Endodermal cell (in vitro differentiated cells): ENCODE data around the gene RPLP2. TPM values are rescaled to one million over a fixed set of nuclear protein-coding genes. Genes with fewer than 3 reads are reported as not detected.

Experiments used
- DNase-seq: peaks from one replicate; pipeline ENCODE4 v3.0.0-alpha.2; 2017
- H3K27ac ChIP-seq: 2 replicates; pipeline ENCODE4 v1.5.1; 2013; ENCODE audit warnings: mild to moderate bottlenecking, low read depth, low read length, moderate library complexity
- H3K27me3 ChIP-seq: 2 replicates; pipeline ENCODE4 v1.6.1; 2013; ENCODE audit warnings: mild to moderate bottlenecking, low read length, moderate library complexity; ENCODE audit not compliant: insufficient read depth, control insufficient read depth, poor library complexity, severe bottlenecking
- H3K36me3 ChIP-seq: 2 replicates; pipeline ENCODE4 v1.7.0; 2013; ENCODE audit warnings: mild to moderate bottlenecking, low read length, moderate library complexity; ENCODE audit not compliant: control insufficient read depth, insufficient read depth
- H3K4me1 ChIP-seq: one replicate; pipeline ENCODE4 v1.7.0; 2013; ENCODE audit warnings: low read length; ENCODE audit not compliant: control insufficient read depth, insufficient read depth
- H3K4me3 ChIP-seq: 2 replicates; pipeline ENCODE4 v1.5.1; 2013; ENCODE audit warnings: mild to moderate bottlenecking, low read length, moderate library complexity
- H3K9ac ChIP-seq: 2 replicates; pipeline ENCODE4 v1.6.1; 2013; ENCODE audit warnings: mild to moderate bottlenecking, low read length, moderate library complexity; ENCODE audit not compliant: poor library complexity, severe bottlenecking; ENCODE audit errors: extremely low read depth
- H3K9me3 ChIP-seq: 2 replicates; pipeline ENCODE4 v1.6.1; 2013; ENCODE audit warnings: mild to moderate bottlenecking, low read length, moderate library complexity; ENCODE audit not compliant: control insufficient read depth
- H3K27ac Mint-ChIP-seq: 2 replicates; pipeline ENCODE4 v1.8.0; 2020; ENCODE audit warnings: mixed read lengths
- H3K27me3 Mint-ChIP-seq: 2 replicates; pipeline ENCODE4 v1.8.0; 2021; ENCODE audit warnings: mild to moderate bottlenecking, mixed read lengths; ENCODE audit not compliant: insufficient read depth
- H3K36me3 Mint-ChIP-seq: 2 replicates; pipeline ENCODE4 v1.8.0; 2020; ENCODE audit warnings: low read depth, mixed read lengths
- H3K4me1 Mint-ChIP-seq: 2 replicates; pipeline ENCODE4 v1.8.0; 2020; ENCODE audit warnings: mixed read lengths
- H3K4me3 Mint-ChIP-seq: 2 replicates; pipeline ENCODE4 v1.8.0; 2020; ENCODE audit warnings: mild to moderate bottlenecking, moderate library complexity, mixed read lengths
- H3K9me3 Mint-ChIP-seq: 2 replicates; pipeline ENCODE4 v1.8.0; 2020; ENCODE audit warnings: mild to moderate bottlenecking, mixed read lengths
- CTCF ChIP-seq: fragments of 200-600 bp; sonication (generic); conservative IDR thresholded peaks from 2 replicates; pipeline ENCODE4 v1.5.0; 2021; ENCODE audit warnings: antibody characterized with exemption, mild to moderate bottlenecking
- WGBS, 2 experiments: methylation state at CpG; one replicate each; pipeline versions ENCODE4 v1.1.5 to v1.1.7; 2013; ENCODE audit warnings: missing lambda C conversion rate in 2 of 2, mixed read lengths in 1 of 2; ENCODE audit not compliant: insufficient coverage in 1 of 2, insufficient read length in 1 of 2; 5-methylcytosine and 5-hydroxymethylcytosine counted together
- total RNA-seq, 2 donors: library from RNA; stranded (reverse); fragmentation: NEBNext Ultra II Directional in 1 of 2; extraction: Animal tissue kit (Norgen Biotek cat#: 25700) in 1 of 2; gene quantifications; 2 replicates in 1 of 2; 3 replicates in 1 of 2; pipeline ENCODE4 v1.2.1, GENCODE V29; 2021

Gene RPLP2
- total RNA-seq, 2 donors from 2014 or later = 1,966 to 2,020 TPM

- Mint-ChIP-seq H3K9me3 (no peaks in the 10 kb centered on the region), H3K27me3 (peaks cover 43% of the 10 kb centered on the region), H3K4me1 (peaks cover 19% of the 10 kb centered on the region), H3K27ac (no peak overlapping the region), H3K36me3 (peaks cover 13% of the 10 kb centered on the region), H3K4me3 (peak overlapping the region; percentile 69)
- no peaks in the 10 kb centered on the region for H3K9me3 ChIP-seq
- no peak overlapping the region for H3K27ac ChIP-seq
- WGBS, 2 experiments = 6 to 7% methylated on average over 18 to 22 of the region's 22 CpGs
- no peak overlapping the region for H3K9ac ChIP-seq
- TF ChIP-seq CTCF = no peak
- peaks cover 14% of the 10 kb centered on the region for H3K4me1 ChIP-seq
- peak overlapping the region; percentile 68 for H3K4me3 ChIP-seq
- H3K27me3 ChIP-seq = peaks cover 61% of the 10 kb centered on the region
- H3K36me3 ChIP-seq = no peaks in the 10 kb centered on the region
- DNase-seq = no peak
Observed at GRCh38 chr11:826836-827145, 17.0 kb downstream of the RPLP2 start.

GRCh38 chr11:827146-827896, 17.6 kb downstream of the RPLP2 start:
- Histone ChIP-seq H3K27ac (no peak overlapping the region), H3K9ac (no peak overlapping the region), H3K4me3 (peak overlapping the region; percentile 68), H3K27me3 (peaks cover 66% of the 10 kb centered on the region), H3K4me1 (peaks cover 18% of the 10 kb centered on the region), H3K36me3 (no peaks in the 10 kb centered on the region), H3K9me3 (no peaks in the 10 kb centered on the region)
- Mint-ChIP-seq H3K27me3 (peaks cover 48% of the 10 kb centered on the region), H3K27ac (peak overlapping the region; percentile 90), H3K36me3 (peaks cover 12% of the 10 kb centered on the region), H3K9me3 (no peaks in the 10 kb centered on the region), H3K4me3 (peak overlapping the region; percentile 69), H3K4me1 (peaks cover 22% of the 10 kb centered on the region)
- DNase-seq = peak; percentile 89
- 4% methylated on average over 66 of the region's 66 CpGs; no CpG with 5 or more reads in 1 of the 2 experiments for WGBS, 2 experiments
- peak; percentile 18 for TF ChIP-seq CTCF

GRCh38 chr11:827897-828192, 18.1 kb downstream of the RPLP2 start, which contains the start of gene CRACR2B:
TSS of gene CRACR2B (plus strand) at chr11:827919. CDS start at chr11:828608, 689 bp downstream.
- Mint-ChIP-seq H3K9me3 (no peaks in the 10 kb centered on the region), H3K4me1 (peaks cover 24% of the 10 kb centered on the region), H3K4me3 (peak within 1 kb of the TSS; percentile 69), H3K27me3 (peaks cover 50% of the 10 kb centered on the region), H3K36me3 (peaks cover 9% of the 10 kb centered on the region), H3K27ac (peak within 1 kb of the TSS; percentile 90)
- no peak within 1 kb of the TSS for H3K9ac ChIP-seq
- no peaks in the 10 kb centered on the region for H3K36me3 ChIP-seq
- DNase-seq = no peak
- H3K27ac ChIP-seq = peak within 1 kb of the TSS; percentile 49
- H3K9me3 ChIP-seq = no peaks in the 10 kb centered on the region
- no peak for TF ChIP-seq CTCF
- H3K27me3 ChIP-seq = peaks cover 66% of the 10 kb centered on the region
- WGBS, 2 experiments = 42 to 54% methylated on average over 4 to 5 of the region's 5 CpGs
- peak within 1 kb of the TSS; percentile 68 for H3K4me3 ChIP-seq
- H3K4me1 ChIP-seq = peaks cover 18% of the 10 kb centered on the region
